DMS 273 (cell line): ENCODE results near the gene DSPP.
"Not testable (repeated sequence)": the region's sequence is repeated elsewhere in the genome, so short reads cannot be mapped to it uniquely, and the experiment has no call there.

Source experiments
- DNase-seq: peaks from one replicate; lab custom pipeline; 2025; ENCODE audit not compliant: unreplicated experiment; lab: John Stamatoyannopoulos, UW

Gene DSPP

DNA sequence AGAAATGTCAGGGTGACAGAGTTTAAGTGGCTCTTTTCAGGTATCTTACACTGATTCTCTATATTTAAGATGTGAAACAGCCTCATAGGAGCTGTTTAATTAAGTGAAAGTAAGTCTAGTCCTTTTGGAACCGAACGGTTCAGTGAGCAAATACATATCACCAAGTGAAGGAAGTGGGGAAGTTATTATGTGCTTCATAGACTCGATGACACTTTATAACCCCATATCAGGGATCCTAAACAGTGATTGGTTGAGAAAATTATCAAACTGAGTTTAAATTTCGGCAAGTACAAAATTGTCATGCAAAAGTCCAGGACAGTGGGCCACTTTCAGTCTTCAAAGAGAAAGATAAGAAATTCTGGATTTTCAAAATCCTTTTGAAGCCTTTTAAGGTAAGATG, at the start of gene DSPP:
Gene DSPP, plus strand, starts transcription at position 301 of the 400 bp plus-strand sequence. CDS start 2,380 bp downstream, outside the sequence.
- no peak for DNase-seq

DNA sequence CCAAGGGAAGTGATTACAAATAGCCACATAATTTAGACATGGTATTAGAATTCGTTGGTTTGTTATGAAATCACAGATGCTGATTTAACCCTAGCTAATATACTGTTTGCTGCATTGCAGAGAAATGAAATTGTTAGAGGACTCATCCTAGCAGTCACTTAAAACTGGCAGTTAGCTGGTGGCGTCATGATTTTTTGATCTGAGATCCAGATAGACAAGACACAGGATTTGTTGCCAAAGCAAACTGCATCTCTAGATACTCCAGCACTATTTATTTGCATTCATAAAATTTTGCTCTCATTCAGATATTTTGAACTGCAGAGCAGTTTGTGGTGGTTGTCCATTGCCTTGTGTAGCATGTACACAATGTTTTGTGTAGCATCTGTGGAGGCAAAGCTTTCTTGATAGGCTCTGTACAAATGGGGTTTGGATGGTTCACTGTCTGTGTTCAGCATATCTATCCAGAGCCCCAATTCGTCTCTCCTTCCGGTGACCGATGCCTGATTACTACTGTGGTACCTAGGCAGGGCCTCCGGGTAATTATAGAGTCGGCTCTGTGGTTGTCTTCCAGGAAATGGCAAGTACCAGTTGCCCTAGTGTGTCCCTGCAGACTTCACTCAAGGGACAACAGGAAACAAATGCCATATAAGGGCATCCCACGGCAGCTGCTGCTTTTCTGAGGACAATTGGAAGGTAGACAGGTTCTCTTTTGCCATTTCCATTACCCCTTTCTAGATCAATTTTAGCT, 49.1 kb upstream of the DSPP start:
- peak; percentile 19 for DNase-seq

DNA sequence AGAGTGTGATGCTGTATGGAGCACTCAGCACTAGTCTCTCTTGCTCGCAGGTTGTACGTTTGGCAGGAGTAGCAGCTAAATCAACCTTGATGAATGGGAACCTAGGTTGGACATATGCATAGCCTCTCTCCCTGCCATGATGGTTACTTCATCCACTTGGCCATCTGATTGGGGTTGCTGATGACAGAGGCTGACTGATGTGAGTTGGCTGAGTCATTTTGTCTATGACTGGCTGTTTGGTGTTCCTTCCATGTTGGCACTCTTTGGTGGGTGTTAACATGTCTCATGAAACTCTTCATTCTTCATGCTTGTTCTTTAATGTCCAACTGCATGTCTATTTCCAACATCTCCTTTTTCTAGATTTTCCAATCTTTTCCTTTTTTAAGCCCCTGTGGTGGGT, 47.5 kb upstream of the DSPP start:
- DNase-seq, result no peak

DNA sequence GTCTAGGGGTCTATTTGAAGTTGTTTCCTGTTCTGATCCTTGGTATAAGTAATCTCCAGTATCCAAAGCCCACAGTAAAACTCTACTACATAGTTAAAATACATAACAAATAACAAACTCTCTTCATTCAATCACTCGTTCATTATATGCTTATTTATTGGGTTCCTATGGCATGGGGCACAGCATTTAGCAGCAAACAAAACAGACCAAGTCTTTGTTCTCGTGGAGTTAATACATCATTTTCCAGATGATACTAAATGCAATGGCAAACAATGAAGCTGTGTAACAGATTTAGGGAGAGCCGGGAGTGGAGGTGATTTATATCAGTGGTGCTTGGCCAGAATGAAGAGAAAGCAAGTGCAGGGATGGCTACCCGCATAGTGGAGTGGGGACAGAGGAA, 42.6 kb upstream of the DSPP start:
- DNase-seq, result no peak

- DNase-seq, result no peak
Observed at GRCh38 chr4:87566276-87566675, 42.1 kb upstream of the DSPP start.

DNA sequence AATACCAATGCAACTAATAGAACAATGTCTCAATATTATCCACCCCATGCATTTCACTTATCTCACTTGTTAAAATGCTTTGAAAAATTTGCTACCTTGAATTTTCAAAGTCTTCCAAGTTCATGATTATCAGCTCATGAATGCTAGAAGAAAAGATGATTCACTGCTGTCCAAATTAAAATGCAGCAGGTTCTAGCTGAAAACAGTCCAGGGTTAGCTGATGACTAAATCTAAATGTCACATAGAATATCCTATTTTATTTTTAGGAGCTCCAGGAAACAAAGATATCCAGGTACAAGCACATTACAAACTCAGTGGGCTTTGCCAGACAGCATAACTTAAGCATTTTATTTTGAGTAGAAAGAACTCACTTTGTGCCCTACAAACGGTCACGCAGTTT, 41.1 kb upstream of the DSPP start:
- no peak for DNase-seq

DNA sequence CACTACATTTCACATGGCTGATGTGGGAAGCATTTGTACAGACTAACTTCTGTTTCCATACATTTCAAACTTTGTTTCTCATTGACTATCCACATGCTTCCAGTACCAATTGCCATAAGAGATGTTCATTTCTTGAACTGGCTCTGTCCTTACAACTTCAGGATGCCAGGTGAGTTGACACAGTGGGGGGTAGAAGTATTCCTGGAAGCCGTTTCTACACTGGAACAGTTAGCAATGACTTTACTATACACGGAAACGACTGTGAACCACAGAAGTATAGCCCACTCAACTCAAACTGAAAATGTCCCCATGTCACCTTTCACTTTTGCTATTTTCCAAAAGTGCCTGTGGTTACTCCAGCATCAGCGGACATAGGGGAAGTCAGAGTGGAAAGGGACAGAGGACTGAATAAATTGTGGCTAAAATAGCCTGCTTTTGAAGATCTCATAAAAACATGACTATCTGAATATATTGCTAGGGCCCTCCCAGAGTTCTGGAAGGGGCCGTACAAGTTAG, 38.0 kb upstream of the DSPP start:
- no peak for DNase-seq

DNA sequence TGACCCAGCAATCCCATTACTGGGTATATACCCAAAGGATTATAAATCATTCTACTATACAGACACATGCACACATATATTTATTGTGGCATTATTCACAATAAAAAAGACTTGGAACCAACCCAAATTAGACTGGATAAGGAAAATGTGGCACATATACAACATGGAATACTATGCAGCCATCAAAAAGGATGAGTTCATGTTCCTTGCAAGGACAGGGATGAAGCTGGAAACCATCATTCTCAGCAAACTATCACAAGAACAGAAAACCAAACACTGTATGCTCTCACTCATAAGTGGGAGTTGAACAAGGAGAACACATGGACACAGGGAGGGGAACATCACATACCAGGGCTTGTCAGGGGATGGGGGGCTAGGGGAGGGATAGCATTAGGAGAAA, 34.0 kb upstream of the DSPP start:
- not testable (repeated sequence) for DNase-seq

DNA sequence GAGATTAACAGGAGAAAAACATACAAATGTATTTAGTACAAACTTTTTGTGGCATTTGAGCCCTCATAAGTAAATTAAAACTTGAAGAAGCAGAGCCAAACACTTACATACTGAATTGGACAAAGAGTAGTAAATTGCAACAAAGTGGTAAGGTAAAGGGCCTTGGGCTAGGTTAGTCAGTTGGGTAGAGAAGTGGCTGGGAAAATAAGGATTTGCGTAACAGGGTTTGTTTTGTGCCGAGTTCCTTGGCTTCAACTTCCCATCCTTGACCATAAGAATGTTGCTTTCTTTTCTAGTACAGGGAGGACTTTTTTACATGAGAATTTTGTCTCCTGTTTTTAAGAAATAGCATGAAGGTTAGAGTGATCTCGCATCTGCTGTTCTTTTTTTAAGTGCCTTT, 33.3 kb upstream of the DSPP start:
- DNase-seq, result no peak

DNA sequence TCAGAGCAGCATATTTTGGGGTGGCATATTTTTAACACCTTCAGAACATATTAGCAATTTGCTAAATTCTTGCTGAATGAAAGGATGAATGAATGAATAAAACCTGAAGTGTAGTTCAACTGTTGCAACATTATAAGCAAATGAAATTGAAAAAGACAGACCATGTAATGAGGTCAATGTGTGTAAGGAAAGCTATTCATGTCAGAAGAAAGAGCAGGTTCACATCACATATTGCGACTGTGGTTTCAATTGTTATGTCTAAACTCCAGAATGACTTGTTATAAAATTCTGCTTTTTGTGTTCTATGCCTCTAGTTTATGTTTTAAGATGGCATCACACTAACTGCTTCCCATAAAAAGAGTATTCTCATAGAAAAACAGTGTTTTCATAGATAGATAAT, 32.9 kb upstream of the DSPP start:
- DNase-seq, result no peak

DNA sequence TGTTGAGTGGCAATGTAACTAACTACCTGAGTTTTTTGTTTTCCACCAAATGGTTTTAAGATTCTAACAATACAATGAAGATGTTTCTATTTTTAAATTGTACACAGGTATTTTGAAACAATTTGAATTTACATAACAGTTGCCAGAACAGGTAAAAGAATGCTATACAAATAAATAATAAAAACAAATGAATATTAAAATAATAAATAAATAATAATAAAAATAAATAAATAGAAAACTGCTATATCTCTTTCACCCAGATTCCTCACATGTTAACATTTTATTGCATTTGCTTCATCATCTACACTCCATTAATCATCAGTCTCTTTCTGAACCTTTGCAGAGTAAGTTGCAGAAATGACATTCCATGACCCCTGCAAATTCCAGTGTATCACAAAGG, 32.3 kb upstream of the DSPP start:
- DNase-seq, result no peak

- no peak for DNase-seq
Observed at GRCh38 chr4:87579478-87579877, 28.9 kb upstream of the DSPP start.

GRCh38 chr4:87580057-87580456, 28.3 kb upstream of the DSPP start:
- no peak for DNase-seq

DNA sequence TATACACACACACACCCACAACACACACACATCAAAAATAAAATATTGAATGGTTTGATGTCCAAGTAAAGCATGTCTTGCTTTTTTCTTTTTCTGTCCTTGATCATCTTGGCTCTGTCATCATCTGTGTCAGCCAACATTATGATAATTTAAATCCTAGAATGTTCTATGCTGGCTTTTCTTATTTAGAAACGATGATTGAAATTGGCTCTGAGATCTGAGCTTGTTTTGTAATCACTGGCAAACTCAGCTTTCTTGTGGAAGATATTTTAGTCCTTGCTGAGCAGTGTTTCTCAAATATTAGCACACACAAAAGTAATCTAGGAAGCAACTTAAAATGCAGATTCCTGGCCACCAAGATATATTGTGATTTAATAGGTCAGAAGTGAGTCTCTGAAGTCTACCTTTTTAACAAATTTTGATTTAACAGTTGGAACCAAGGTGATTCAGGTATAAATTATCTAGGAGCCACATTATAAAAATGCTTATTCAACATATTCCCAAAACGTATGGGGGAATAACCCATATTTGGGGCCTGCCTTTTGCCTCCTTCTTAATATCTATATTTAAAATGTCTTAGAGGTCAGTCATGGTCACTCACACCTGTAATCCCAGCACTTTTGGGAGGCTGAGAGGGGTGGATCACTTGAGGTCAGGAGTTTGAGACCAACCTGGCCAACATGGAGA, 24.0 kb upstream of the DSPP start:
- no peak for DNase-seq

DNA sequence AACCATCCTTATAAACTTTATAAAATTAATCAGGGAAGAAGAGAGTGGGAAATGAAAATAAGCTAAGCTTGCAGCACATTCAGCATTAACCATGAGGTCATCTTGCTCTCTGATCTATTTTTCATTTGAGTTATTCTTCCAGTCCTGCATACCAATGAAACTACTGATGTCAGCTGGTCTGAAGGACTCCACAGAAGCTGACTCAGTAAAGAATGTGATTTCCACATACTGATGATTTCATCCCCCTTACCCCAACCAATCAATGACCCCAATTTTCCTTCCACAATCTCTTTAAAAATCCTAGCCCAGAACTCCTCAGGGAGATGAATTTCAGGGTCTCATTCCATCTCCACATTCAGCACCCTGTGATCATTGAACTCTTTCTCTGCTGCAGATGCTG, 18.8 kb upstream of the DSPP start:
- DNase-seq, result no peak

GRCh38 chr4:87592124-87592523, 16.2 kb upstream of the DSPP start:
- DNase-seq, result no peak

DNA sequence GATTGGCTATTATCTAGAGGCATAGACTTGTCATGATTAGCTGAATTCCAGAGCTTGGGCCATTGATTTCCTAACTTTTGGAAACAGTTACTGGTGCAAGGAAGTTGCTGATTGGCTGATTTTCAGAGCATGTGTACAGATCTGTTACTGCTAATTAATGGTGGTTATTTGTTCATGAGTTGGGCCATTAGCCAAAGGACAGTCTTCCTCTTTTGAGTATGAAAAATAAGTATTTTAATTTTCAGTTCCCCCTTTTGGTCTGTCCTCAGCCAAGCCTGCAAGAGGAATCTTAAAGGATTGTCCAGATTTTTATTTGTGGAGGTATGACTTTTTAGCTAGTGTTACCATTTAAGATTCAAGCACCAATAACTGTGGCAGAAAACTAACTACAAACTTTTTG, 7.0 kb upstream of the DSPP start:
- DNase-seq, result no peak

DNA sequence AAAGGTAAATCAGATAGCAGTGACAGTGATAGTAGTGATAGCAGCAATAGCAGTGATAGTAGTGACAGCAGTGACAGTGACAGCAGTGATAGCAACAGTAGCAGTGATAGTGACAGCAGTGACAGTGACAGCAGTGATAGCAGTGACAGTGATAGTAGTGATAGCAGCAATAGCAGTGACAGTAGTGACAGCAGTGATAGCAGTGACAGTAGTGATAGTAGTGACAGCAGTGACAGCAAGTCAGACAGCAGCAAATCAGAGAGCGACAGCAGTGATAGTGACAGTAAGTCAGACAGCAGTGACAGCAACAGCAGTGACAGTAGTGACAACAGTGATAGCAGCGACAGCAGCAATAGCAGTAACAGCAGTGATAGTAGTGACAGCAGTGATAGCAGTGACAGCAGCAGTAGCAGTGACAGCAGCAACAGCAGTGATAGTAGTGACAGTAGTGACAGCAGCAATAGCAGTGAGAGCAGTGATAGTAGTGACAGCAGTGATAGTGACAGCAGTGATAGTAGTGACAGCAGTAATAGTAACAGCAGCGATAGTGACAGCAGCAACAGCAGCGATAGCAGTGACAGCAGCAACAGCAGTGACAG, 6.1 kb downstream of the DSPP start:
- no peak for DNase-seq

DNA sequence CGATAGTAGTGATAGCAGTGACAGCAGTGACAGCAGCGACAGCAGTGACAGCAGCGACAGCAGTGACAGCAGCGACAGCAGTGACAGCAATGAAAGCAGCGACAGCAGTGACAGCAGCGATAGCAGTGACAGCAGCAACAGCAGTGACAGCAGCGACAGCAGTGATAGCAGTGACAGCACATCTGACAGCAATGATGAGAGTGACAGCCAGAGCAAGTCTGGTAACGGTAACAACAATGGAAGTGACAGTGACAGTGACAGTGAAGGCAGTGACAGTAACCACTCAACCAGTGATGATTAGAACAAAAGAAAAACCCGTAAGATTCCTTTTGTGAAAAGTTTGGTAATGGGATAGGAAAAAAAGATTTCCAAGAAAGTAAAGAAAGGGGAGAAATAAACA, 7.9 kb downstream of the DSPP start:
- no peak for DNase-seq

DNA sequence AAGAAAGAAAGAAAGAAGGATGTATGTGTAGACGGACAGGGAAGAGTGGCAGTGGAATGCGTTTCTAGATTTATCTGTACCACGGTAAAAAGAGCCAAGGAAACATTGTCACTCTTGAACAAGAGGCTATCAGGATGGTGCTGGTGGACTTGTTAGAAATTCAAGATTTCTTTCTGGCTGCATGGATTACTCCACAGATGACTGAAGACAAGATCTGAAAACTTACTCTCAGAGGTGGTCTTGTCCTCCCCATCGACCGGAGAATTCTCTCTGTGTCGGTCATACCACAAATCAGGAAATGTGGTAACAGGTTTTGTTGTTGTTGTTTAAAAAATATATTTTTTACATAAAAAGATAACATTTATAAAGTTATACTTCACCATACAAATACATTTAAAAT, 11.8 kb downstream of the DSPP start:
- DNase-seq, result no peak

DNA sequence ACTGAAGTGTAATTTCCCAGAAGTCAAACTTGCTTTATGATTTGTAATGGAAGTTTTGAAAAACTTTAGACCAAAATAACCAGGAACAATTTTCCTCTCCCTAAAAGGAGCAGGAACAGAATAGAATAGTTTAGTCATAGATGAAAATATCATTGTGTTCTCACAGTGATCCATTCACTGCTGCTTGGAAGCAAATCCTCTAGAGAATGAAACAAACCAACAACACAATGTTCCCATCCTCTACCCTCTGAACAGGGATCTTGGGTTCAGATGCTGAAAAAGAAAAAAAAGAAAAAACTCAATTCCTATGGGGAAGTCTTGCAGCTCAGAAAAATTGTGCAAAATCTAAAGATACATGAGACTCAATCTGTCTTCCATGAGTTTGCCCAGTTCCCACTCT, 12.2 kb downstream of the DSPP start:
- no peak for DNase-seq

GRCh38 chr4:87622303-87622702, 14.0 kb downstream of the DSPP start:
- no peak for DNase-seq
